Tibial nerve (tissue), 4 donors: ENCODE data around the gene BRSK1. TPM values are rescaled to one million over a fixed set of nuclear protein-coding genes. Genes with fewer than 3 reads are reported as not detected.

Source experiments
- DNase-seq, 2 donors: peaks; one replicate each; pipeline ENCODE4 v3.0.0-alpha.2; 2019; ENCODE audit warnings: low spot score in 2 of 2
- H3K27ac ChIP-seq, 4 donors: fragments of 200-600 bp; sonication (generic) in 3 of 4; one replicate each; pipeline ENCODE4 v1.5.1; 2017 to 2019; ENCODE audit warnings: mild to moderate bottlenecking in 1 of 4
- H3K27me3 ChIP-seq, 2 donors: fragments of 200-600 bp; sonication (generic) in 1 of 2; one replicate each; pipeline versions ENCODE4 v1.5.1 to v1.6.0; 2017 to 2019
- H3K36me3 ChIP-seq, 3 donors: fragments of 200-600 bp; sonication (generic); one replicate each; pipeline ENCODE4 v1.5.1; 2018 to 2019
- H3K4me1 ChIP-seq, 4 donors: fragments of 200-600 bp; sonication (generic) in 3 of 4; one replicate each; pipeline ENCODE4 v1.5.1; 2017 to 2019
- H3K4me3 ChIP-seq, 4 donors: fragments of 200-600 bp; sonication (generic) in 3 of 4; one replicate each; pipeline ENCODE4 v1.5.1; 2017 to 2019; ENCODE audit warnings: mild to moderate bottlenecking in 1 of 4, moderate library complexity in 1 of 4
- H3K9me3 ChIP-seq, 4 donors: fragments of 200-600 bp; sonication (generic) in 3 of 4; one replicate each; pipeline ENCODE4 v1.5.1; 2017 to 2019
- EP300 ChIP-seq, 2 donors: sonication (generic); formaldehyde crosslinking; IDR thresholded peaks; one replicate each; pipeline ENCODE4 v1.6.1; 2017; ENCODE audit warnings: antibody characterized with exemption in 2 of 2, mild to moderate bottlenecking in 1 of 2
- POLR2A ChIP-seq, 2 donors: fragments of 450-650 bp; IDR thresholded peaks; one replicate each; pipeline ENCODE4 v1.6.1; 2017; ENCODE audit warnings: antibody characterized with exemption in 2 of 2, mild to moderate bottlenecking in 2 of 2, moderate library complexity in 2 of 2
- WGBS, 2 donors: methylation state at CpG; one replicate each; pipeline ENCODE4 v1.1.5; 2018; 5-methylcytosine and 5-hydroxymethylcytosine counted together
- total RNA-seq, 4 donors: library from RNA; depleted of rRNA; stranded (reverse); fragments of >200 nt; gene quantifications; one replicate each; pipeline ENCODE4 v1.1.0, GENCODE V29; 2016
- TF ChIP-seq, protein P1 (sequence below), 5 experiments: fragments of 200-600 bp in 3 of 5; fragments of 450-650 bp in 2 of 5; sonication (generic) in 3 of 5; IDR thresholded peaks; one replicate each; pipeline ENCODE4 v1.5.1; 2016 to 2019; ENCODE audit warnings: antibody characterized with exemption in 5 of 5, mild to moderate bottlenecking in 3 of 5, moderate library complexity in 2 of 5

BRSK1 gene
- total RNA-seq, 4 donors from 2014 or later = 4.6 to 6.9 (median 5.9) TPM

DNA sequence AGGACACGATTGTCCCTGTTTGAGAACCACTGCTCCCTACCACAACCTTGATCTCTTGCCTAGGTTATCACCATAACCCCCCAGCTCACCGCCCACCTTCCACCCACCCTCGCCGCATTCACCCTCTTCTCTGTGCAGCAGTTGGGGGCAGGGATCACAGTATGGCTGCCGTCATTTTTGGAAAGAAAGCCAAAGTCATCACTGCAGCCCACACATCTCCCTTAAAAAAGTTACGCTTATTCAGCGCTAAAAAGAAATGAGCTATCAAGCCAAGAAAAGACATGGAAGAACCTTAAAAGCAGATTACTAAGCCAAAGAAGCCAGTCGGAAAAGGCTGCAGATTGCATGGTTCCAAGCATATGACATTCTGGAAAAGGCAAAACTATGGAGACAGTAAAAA, 14.5 kb upstream of the BRSK1 start:
- Histone ChIP-seq H3K27me3 (no peaks in the 10 kb centered on the region), H3K27ac (no peak overlapping the region), H3K4me1 (no peaks in the 10 kb centered on the region), H3K4me3 (no peak overlapping the region), H3K9me3 (no peaks in the 10 kb centered on the region), H3K36me3 (peaks cover 0 to 81% (median 6%) of the 10 kb centered on the region in 3 donors)
- DNase-seq = no peak
- 34 to 41% methylated on average over 8 of the region's 8 CpGs for WGBS, 2 donors
- TF ChIP-seq, protein P1, sequence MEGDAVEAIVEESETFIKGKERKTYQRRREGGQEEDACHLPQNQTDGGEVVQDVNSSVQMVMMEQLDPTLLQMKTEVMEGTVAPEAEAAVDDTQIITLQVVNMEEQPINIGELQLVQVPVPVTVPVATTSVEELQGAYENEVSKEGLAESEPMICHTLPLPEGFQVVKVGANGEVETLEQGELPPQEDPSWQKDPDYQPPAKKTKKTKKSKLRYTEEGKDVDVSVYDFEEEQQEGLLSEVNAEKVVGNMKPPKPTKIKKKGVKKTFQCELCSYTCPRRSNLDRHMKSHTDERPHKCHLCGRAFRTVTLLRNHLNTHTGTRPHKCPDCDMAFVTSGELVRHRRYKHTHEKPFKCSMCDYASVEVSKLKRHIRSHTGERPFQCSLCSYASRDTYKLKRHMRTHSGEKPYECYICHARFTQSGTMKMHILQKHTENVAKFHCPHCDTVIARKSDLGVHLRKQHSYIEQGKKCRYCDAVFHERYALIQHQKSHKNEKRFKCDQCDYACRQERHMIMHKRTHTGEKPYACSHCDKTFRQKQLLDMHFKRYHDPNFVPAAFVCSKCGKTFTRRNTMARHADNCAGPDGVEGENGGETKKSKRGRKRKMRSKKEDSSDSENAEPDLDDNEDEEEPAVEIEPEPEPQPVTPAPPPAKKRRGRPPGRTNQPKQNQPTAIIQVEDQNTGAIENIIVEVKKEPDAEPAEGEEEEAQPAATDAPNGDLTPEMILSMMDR (IDR thresholded peaks at IDR 0.05) = no peak
- TF ChIP-seq EP300 (IDR thresholded peaks at IDR 0.05) (no peak), POLR2A (IDR thresholded peaks at IDR 0.05) (no peak)

DNA sequence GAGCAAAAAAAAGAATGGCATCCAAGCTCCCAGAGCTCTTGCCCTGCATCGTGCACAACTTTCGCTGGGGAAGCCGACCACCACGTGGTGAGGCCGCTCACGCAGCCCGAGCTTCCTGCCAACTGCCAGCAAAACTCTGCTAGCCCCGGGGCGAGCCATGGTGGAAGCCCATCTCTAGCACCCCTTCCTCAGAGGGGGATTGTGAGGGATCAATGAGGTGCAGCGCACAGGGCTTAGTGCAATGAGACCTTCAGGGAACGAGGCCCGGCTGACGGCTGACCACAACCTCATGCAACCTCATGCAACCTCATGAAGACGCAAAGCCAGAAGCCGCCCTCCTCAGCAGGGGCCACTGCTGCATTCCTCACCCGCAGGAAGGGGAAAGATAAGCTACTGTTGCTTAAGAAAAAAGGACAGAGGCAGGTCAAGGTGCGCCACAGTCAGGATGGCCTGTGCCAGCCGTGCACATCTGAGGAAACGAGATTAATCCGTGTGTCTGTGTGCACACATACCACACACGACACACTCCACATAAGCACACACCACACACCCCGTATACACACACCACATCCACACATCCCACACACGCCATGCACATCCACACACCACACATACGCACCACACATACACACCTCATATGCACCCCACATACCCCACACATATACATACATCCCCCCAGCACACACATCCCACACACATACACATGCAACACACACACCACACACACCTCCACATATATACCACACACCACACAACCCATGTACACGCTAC, 13.4 kb upstream of the BRSK1 start:
- peaks cover 0 to 87% (median 7%) of the 10 kb centered on the region in 3 donors for H3K36me3 ChIP-seq
- no peak overlapping the region for H3K27ac ChIP-seq

DNA sequence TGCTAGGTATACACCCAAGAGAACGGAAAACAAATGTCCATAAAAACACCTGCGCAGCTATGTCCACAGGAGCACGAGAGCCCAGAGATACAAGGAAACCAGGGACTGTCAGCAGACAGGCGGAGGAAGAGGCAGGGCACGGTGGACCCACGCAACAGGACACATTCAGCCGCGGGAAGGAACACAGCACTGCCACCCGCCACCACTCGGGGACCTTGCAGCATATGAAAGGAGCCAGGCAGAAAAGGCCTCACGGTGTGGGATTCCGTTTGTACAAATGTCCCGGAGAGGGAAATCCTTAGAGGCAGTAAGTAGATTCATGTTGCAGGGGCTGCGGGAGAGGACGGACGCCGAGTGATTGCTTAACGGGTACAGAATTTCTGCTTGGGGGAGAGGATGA, 11.7 kb upstream of the BRSK1 start:
- no peak overlapping the region for H3K4me3 ChIP-seq
- no peak overlapping the region for H3K27ac ChIP-seq
- WGBS, 2 donors = 90 to 93% methylated on average over 18 of the region's 18 CpGs
- peaks cover 0 to 95% (median 7%) of the 10 kb centered on the region in 3 donors for H3K36me3 ChIP-seq
- no peaks in the 10 kb centered on the region for H3K27me3 ChIP-seq
- no peak for TF ChIP-seq POLR2A (IDR thresholded peaks at IDR 0.05)
- TF ChIP-seq EP300 (IDR thresholded peaks at IDR 0.05) = no peak
- TF ChIP-seq, protein P1 (IDR thresholded peaks at IDR 0.05) = no peak
- H3K4me1 ChIP-seq = no peaks in the 10 kb centered on the region
- DNase-seq = no peak
- no peaks in the 10 kb centered on the region for H3K9me3 ChIP-seq

More for the DNA sequence above, 13.4 kb upstream of the BRSK1 start:
- DNase-seq = no peak
- Histone ChIP-seq H3K27me3 (no peaks in the 10 kb centered on the region), H3K4me3 (no peak overlapping the region), H3K9me3 (no peaks in the 10 kb centered on the region), H3K4me1 (no peaks in the 10 kb centered on the region)
- 92 to 94% methylated on average over 25 of the region's 25 CpGs for WGBS, 2 donors
- TF ChIP-seq POLR2A (IDR thresholded peaks at IDR 0.05) (no peak), EP300 (IDR thresholded peaks at IDR 0.05) (no peak)
- TF ChIP-seq, protein P1 (IDR thresholded peaks at IDR 0.05) = no peak

DNA sequence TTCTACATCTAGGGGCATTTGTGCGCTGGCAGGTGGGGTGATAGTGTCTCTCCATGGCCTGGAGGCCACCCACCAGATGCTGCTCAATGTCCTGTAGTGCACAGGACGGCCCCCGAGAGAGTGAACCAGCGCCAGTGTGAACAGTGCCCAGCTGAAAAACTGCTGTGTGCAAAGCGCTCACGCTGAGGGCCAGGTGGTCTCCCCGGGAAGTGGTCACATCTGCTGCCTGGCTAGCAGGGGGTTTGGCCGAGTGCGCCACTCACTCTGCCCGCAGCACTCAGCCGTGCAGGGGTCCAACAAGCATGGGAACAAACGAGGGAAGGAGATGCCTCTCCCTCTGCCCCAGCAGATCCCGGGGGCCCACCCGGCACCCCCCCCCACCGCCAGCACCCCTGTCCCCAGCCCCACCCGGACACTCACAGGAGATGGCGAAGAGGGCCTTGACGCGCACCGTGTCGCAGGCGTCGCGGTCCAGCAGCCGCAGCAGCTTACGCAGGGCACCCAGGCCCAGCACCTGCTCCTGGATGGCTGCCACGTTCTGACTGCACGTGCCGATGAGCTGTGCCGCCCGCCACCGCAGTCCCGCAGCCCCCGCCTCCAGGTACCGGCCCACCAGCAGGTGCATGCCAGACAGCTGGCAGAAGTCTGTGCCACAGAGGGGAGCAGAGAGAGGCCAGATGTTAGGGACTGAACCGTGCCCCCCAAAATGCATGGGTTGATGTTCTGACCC, 9.7 kb upstream of the BRSK1 start:
- Histone ChIP-seq H3K4me3 (no peak overlapping the region), H3K27ac (no peak overlapping the region), H3K27me3 (no peaks in the 10 kb centered on the region), H3K4me1 (peaks cover 0 to 4% (median 2%) of the 10 kb centered on the region in 4 donors), H3K36me3 (peaks cover 0 to 89% (median 7%) of the 10 kb centered on the region in 3 donors), H3K9me3 (no peaks in the 10 kb centered on the region)
- WGBS, 2 donors = 92 to 94% methylated on average over 15 to 31 of the region's 36 CpGs
- TF ChIP-seq EP300 (IDR thresholded peaks at IDR 0.05) (no peak), POLR2A (IDR thresholded peaks at IDR 0.05) (no peak)
- TF ChIP-seq, protein P1 (IDR thresholded peaks at IDR 0.05) = no peak
- DNase-seq = no peak
